DMS79 (cell line): Measurements from ENCODE around the gene NEU3.
"Not testable (repeated sequence)": the region's sequence is repeated elsewhere in the genome, so short reads cannot be mapped to it uniquely, and the experiment has no call there.

ENCODE experiments used
- DNase-seq: peaks from one replicate; lab custom pipeline; 2025; lab: John Stamatoyannopoulos, UW

The NEU3 gene, protein sequence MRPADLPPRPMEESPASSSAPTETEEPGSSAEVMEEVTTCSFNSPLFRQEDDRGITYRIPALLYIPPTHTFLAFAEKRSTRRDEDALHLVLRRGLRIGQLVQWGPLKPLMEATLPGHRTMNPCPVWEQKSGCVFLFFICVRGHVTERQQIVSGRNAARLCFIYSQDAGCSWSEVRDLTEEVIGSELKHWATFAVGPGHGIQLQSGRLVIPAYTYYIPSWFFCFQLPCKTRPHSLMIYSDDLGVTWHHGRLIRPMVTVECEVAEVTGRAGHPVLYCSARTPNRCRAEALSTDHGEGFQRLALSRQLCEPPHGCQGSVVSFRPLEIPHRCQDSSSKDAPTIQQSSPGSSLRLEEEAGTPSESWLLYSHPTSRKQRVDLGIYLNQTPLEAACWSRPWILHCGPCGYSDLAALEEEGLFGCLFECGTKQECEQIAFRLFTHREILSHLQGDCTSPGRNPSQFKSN

DNA sequence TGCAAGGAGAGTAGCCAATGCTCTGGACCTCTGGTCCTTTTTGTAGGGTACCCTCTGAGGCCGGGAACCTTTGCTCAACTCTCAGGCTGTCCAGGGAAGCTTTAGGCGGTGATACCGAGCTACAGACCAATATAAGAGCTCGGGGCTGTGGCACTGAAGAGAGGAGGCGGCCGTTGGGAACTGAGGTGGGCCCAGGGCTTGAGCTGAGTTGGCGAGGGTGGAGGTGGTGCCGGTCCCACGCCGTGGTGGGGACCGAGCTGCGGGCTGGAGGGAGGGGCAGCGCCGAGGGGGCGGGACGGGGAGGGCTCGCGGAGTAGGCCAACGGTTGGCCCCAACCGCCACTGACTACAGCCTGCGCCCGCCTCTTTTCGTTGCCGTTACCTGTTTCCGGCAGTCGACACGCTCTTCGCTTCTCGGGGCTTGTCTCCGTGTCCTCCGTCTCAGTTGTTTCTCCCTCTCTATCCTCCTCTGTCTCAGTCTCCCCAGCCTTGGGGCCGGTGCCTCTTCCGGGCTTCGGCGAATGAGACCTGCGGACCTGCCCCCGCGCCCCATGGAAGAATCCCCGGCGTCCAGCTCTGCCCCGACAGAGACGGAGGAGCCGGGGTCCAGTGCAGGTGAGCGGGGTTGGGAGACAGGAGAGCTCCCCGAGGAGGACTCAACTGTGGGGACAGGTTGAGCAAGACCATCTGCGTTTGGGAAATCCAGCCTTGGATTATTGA lies at the start of gene NEU3:
Gene NEU3 (plus strand): TSS at position 393 of the 719 bp plus-strand sequence. CDS start 128 bp downstream, at position 521.
- peak; percentile 88 for DNase-seq

DNA sequence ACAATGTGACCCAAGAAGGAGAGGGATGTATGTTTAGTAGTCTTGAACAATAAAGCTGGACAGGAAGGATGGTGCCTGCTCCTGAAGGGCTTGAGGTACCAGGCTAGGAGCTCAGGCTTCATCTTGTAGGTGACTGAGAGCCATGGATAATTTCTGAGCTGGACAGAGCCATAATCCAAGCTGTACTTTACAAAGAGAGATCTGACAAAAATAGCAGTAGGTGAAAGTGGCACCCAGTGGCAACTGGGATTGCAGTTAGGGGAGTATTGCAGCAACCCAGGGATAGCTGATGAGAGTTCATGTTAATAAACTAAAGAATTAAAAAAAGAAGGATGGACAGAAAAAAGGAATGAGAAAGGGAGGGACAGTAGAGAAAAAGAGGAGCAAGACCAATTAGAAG lies 47.2 kb upstream of the NEU3 start:
- no peak for DNase-seq

DNA sequence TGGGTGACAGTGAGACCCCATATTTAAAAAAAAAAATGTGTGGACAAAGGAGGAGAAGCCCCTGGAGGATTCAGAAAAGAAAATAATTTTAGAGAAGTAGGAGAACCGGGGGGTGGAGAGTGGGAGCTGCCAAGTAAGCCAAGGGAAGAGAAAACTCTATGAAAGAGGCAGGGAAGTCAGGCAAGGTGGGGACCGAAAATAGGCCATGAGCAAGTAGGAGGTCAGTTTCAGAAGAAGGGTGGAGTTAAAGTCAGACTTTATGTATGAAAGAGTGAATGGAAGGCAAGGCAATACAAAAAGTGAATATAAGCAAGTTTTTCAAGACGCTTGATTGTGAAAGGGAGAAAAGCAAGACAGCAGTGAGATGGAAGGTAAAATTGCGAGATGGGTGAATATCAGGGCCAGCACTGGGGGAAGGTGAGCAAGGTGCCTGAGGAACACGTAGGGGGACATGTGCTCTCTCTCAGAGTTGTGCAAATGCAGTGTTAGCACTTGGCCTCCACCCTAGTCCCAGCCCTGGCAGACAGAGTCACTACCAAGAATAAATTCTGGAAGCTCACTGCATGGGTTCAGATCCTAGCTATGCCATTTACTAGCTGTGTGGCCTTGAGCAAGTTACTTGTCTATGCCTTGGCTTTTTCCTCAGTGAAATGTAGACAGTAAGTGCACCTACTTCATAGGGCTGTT lies 46.5 kb upstream of the NEU3 start:
- DNase-seq = no peak

DNA sequence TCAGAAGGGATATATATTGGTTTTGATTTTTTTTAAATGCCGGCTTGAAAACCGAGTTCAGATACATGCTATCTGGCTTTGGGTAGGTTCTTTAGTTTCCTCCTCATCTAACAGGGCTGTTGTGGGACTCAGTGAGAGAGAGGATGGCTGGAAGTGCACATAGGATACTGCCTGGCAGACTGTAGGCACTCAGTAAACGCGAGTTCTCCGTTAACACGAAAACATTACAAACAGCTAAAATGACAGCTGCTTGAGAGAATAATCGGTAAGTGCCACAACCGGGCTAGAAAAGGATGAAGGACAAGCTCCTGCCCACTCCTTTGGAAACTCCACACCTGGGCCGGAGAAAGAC lies 40.2 kb upstream of the NEU3 start:
- no peak for DNase-seq

DNA sequence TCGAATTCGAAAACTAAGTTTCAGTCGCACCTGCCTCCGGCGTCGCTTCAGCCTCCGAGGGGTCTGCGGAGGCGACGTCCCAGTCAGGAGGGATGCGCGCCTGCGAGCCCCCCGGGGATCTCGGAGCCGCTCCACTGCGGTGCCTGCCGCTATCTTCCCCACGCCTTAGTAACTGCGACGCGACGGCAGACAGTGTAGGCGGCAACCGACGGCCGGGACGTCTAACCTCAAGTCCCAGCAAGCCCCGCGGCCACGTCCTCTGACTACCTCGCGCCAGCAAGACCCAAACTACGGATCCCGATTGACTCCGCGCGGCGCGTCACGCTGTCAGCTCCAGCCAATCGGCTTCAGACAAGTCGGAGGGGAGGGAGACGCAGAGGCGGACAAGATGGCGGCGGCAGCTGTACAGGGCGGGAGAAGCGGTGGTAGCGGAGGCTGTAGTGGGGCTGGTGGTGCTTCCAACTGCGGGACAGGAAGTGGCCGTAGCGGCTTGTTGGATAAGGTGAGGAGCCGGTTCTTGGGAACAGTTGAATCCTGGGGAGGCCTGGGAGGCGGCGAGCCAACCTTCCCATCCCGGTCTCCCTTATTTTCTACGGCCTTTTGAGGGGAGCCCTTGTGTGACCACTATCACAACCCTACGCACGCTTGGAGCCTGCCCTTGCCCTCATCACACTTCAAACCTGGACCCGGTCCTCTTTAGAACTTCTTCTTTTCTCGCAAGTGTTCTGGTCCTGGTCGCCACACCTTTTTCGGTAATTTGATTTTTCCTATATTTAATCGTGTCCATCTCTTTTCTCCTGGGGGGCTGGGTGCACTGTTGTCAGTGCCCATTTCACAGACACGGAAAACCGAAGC lies 39.6 kb upstream of the NEU3 start, which contains the start of the genes SPCS2 and XRRA1:
Gene SPCS2 (plus strand): TSS at position 369 of the 855 bp plus-strand sequence. CDS start 20 bp downstream, at position 389.
Gene XRRA1 (minus strand): TSS at position 194 of the 855 bp plus-strand sequence. CDS start 8,213 bp downstream, outside the sequence.
- peak; percentile 99 for DNase-seq

DNA sequence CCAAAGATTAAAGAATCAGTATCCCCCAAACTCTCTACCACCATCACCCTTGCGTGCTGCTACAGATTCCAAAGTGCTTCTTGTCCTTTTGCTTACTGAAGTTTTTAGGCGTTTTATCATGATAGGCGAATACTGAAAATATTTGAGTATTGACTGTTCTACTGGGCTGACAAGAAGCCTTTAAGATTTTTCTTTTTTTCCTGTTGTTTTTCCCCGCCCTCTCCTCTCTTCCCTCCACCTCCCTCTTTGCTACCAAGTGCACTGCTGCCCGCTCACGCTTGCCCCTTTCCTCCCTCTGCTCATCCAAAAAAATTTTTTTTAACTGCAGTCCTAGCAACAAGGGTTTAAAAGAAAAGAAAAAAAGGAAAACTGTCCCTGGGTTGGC lies 39.0 kb upstream of the NEU3 start:
- no peak for DNase-seq

DNA sequence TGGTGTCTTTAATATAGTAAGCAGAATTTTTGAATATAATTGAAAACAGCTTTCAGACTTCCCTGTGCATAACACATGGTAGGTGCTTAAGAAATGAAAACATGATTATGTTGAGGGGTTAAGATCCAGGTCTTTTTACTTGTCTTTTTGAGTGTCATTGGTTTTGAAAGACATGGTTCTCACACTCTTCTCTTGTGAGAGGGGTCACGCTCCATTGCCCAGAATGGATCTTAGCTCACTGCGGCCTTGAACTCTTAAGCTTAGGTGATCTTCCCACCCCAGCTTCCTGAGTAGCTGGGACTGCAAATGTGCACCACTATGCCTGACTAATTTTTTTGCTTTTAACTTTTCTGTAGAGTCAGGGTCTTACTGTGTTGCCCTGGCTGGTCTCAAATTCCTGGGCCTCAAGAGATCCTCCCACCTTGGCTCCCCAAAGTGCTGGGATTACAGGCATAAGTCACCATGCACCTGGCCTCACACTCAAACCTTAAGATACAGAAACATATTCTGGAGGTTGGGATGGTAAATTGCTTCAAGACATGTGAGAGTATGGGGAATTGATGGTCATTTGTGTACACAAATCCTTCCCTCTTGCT lies 38.3 kb upstream of the NEU3 start:
- DNase-seq = no peak

DNA sequence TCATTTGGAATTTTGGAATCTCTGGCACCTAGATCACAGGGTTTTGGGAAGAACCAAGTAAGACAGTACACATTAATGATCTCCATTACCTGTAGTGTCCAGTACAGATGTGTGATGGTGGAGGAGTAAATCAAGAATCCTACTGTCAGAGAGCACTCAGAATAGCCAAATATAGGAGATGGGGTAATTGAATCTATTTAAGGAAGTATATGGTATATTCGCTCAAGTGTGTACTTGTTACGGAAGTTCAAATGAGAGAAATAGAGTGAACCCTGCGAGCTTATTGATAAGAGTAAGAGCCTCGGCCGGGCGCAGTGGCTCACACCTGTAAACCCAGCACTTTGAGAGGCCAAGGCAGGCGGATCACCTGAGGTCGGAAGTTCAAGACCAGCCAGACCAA lies 37.5 kb upstream of the NEU3 start:
- DNase-seq = no peak

DNA sequence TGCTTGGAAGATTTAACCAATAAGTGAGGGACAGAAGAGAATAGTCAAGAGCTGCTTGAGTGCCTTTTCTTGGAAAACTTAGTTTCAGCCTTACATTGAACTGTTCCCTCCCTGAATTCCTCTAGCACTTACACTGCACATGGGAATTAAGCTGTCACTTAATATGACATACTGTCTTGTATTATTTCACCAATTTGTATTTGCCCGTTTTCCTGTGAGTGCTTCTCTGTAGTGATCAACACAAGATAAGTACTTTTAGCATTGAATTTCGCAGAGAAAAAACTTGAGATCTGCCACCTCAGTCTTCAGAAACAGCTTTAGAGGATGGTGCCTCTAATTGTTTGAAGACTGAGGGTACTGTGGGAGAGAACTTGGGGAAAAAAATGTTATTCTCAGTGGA lies 36.0 kb upstream of the NEU3 start:
- no peak for DNase-seq

DNA sequence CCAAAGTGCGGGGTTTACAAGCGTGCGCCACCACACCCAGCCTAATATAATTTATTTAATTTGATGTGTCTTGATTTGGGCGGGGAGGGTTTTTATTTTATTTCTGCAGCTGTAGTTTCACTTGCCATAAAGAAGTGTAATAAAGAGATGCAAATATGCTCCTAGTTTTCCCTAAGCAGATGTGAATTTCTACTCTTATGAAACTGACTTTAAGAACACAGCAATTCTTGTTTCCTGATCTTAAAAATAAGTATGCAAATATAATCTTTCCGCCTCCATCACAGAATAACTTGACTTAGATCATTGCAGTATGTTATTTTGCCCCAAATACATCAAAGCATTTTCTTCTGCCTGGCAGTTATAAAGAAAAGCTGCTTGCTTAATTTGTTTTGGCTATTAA lies 35.3 kb upstream of the NEU3 start:
- DNase-seq = no peak

DNA sequence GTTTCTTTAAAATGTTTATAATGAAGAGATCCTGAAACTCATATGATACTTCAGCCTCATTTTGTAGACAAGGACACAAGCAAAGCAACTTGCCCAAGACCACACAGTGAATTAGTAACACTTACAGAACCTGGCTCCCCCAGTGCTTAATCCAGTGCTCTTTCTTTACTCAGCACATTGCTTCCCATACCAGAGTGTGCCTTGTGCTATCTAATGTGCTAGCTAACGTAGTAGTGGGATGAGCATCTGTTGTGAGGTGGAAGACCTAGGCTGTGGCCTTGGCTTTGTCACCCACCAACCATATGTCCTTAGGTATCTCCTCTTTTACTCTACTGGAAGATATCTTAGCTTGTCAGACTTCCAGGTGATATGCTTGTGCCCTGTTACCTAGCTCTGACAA lies 34.5 kb upstream of the NEU3 start:
- DNase-seq = no peak

DNA sequence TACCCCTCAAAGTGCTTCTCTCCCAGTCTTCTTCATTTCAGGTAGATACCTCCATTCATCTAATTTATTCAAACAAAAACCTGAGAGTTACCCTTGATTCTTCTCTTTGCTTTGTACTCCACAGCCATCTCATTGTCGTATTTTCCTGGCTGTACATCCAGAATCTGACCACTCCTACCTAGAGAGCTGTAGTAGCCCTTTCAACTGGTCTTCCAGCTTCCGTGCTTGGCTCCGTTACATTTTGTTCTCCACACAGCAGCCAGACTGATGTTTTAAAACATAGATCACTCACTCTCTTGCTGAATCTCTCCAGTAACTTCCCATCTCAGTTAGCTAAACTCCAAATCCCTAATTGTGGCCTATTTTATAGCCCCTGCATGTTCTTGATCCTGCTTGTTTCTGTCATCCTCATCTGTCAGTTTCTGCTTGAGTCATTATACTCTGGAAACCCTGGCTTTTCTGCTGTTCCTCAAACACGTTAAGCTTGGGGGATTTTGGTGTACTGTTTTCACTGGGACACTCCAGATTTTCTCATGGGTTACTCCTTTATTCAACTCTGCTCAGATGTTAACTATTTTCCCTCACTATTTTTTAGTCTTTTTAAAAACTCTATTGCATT lies 32.2 kb upstream of the NEU3 start:
- no peak for DNase-seq

DNA sequence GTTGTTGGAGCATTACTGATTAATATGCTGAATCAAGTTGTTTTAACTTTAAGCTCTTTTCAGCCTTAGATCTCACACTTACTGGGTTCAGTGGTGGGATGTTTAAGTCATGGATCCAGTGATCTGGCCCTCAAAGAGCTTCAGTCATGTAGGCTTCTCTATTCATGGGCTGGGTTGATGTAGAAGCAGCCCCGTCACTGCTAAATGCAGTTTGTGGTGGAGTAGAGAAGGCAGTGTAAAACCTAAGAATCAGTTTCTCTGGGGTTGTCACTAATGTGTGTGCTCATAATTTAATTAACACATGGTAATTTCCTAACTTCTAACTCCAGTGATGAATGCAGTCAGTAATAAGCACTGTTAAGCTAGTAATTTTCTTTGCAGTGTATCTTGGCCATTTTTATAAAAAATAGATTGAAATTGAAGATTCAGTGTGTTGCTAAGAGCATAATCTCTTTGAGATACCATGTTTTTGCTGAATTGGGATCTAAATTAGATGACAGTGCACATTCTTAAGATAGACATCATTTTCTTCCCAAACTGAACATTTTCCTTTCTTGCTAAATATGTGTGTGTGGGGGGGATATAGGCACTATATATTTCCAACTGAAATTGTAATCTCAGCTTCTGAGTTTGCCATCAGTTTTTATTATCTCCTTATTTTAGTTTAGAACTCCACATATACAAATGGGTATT lies 30.6 kb upstream of the NEU3 start:
- DNase-seq = no peak

DNA sequence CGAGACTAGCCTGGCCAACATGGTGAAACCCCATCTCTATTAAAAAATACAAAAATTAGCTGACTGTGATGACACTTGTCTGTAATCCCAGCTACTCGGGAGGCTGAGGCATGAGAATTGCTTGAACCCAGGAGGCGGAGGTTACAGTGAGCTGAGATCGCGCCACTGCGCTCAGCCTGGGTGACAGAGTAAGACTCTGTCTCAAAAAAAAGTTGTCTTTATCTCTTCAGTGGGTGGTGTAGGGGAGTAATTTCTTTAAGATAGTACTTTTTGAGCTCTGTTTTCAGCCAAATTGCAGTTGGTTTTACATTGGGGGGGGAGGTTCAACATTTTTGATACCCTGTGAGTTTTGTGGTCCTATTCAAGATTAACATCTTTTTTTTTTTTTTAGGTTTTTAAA lies 28.6 kb upstream of the NEU3 start:
- not testable (repeated sequence) for DNase-seq

DNA sequence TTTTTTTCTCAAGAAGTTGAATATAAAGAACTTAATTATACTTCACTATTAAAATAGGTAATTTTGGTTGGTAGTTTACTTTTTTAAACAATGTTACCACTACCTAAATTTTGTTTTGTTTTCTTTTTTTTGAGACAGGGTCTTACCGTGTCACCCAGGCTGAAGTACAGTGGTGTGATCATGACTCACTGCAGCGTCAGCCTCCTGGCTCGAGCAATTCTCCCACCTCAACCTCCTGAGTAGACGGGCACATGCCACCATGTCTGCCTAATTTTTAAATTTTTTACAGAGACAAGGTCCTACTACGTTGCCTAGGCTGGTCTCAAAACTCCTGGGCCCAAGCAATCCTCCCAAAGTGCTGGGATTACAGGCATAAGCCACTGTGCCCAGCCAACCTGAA lies 22.1 kb upstream of the NEU3 start:
- DNase-seq = no peak

DNA sequence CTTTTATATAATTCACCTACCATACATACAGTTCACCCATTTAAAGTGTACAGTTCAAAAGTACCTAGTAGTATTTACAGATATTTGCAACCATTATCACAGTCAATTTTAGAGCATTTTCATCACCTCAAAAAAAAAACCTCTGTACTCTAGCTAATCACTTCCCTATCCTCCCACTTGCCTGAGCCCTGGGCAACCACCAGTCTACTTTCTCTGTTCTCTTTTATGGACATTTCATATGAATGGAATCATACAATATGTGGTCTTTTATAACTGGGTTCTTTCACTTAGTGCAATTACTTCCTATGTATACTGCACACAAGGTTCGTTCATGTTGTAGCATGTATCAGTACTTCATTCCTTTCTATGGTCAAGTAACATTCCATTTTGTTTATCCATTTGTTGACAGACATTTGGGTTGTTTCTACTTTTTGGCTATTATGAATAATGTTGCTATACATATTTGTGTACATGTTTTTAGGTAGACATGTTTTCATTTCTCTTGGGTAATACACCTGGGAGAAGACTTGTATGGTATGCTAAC lies 17.8 kb upstream of the NEU3 start:
- no peak for DNase-seq

DNA sequence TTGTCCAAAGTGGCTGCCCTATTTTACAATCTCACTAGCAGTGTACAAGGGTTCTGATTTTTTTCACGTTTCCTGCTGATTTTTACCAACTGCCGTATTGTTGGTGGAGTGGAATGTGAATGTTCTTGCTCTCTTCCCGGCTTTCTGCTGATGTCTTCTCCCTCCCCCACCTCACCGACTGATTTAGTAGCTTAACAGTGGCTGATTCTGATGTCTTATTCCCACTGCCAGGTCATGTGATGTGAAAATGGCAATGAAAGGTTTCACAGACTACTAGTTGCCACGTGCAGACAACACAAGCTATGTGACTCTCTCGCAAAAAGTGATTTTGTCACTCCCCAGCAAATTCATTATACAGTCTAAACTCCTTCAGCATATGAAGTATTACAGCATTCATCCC lies 17.3 kb upstream of the NEU3 start:
- no peak for DNase-seq

DNA sequence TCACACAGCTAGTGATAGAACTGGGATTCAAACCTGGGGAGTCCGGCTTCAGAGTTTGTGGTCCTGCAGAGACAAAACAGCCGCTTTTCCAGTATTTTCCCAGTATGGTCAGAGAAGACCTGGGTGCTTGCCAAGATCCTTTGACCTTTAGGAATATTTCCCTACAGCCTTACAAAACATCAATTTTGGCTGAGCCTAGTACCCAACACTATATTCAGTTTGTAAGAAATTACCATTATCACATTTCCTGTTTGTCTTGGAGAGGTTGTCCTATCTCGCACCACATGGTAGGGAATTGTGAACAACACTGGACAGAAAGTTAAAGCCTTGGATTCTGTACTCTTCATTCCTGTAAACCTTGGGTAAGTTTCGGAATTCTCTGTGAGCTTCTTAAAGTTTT lies 10.7 kb upstream of the NEU3 start:
- DNase-seq = no peak

DNA sequence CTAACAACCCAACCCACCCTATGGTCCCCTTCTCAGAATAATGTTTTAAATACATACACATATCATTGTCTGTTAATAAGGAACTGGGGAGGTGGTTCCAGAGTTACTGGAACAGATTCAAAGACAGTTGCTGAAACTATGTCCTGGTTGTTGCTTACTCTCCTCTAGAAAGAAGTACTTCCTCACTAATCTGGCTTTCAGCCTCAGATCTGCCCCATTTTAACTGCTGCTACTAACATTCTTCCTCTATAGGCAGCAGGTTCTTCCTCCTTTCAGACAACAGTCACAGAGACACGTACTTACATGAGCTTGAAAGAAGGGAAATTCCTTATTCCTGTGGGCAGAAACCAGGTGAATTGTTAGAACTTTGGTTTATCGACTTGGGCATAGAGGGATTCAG lies 8.1 kb upstream of the NEU3 start:
- no peak for DNase-seq

DNA sequence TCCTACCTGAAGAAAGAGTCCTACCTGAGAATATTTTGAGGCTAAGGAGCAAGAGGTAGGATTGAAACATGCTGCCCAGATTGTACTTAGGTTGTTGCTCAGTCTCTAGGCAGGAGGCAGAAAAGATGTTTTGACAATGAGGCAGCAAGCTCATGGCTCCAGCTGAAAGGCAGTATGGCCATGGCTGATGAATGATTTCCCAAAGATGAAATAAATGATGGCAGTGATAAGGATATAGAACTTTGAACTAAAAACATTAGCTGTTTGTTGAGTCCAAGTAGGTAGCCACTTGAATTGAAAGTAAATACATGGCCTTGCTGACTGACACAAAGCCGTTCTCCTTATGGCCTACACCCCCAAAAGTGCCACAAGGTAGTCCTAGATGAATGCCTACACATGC lies 6.8 kb upstream of the NEU3 start:
- DNase-seq = no peak
